RWPE2 (cell line): ENCODE measurements around the gene ACKR2.

ENCODE experiments used
- ATAC-seq: fragments of 200-7000 bp; cut with Tn5 transposase; 3 replicates; pipeline ENCODE4 v1.9.1; 2021; ENCODE audit warnings: low read depth
- DNase-seq: peaks from one replicate; pipeline ENCODE4 v3.0.0-alpha.2; 2020; ENCODE audit warnings: low spot score
- H3K27ac ChIP-seq: fragments of 450-650 bp; 2 replicates; pipeline ENCODE4 v1.5.1; 2017; ENCODE audit warnings: mild to moderate bottlenecking; ENCODE audit not compliant: poor library complexity, severe bottlenecking
- H3K27me3 ChIP-seq: fragments of 250-450 bp; sonication (Bioruptor Pico); 2 replicates; pipeline ENCODE4 v1.5.1; 2021; ENCODE audit warnings: mild to moderate bottlenecking, moderate library complexity; ENCODE audit not compliant: insufficient read depth, poor library complexity, severe bottlenecking
- H3K36me3 ChIP-seq: fragments of 250-450 bp; sonication (Bioruptor Pico); 2 replicates; pipeline ENCODE4 v1.5.1; 2020; ENCODE audit warnings: low read depth, mild to moderate bottlenecking, moderate library complexity
- H3K4me1 ChIP-seq: fragments of 250-450 bp; sonication (Bioruptor Pico); 2 replicates; pipeline ENCODE4 v1.5.1; 2021; ENCODE audit warnings: mild to moderate bottlenecking, moderate library complexity; ENCODE audit not compliant: insufficient read depth, poor library complexity, severe bottlenecking
- H3K4me3 ChIP-seq: fragments of 250-450 bp; sonication (Bioruptor Pico); 2 replicates; pipeline ENCODE4 v1.5.1; 2021; ENCODE audit warnings: mild to moderate bottlenecking, moderate library complexity; ENCODE audit not compliant: severe bottlenecking
- H3K9me3 ChIP-seq: fragments of 250-450 bp; sonication (Bioruptor Pico); 2 replicates; pipeline ENCODE4 v1.5.1; 2021; ENCODE audit warnings: mild to moderate bottlenecking, moderate library complexity; ENCODE audit not compliant: severe bottlenecking
- TF ChIP-seq, protein P1 (sequence below): fragments of 450-650 bp; IDR thresholded peaks from one replicate; pipeline ENCODE4 v1.5.1; 2017; ENCODE audit warnings: mild to moderate bottlenecking, moderate library complexity; ENCODE audit not compliant: poor library complexity, severe bottlenecking

The ACKR2 gene

DNA sequence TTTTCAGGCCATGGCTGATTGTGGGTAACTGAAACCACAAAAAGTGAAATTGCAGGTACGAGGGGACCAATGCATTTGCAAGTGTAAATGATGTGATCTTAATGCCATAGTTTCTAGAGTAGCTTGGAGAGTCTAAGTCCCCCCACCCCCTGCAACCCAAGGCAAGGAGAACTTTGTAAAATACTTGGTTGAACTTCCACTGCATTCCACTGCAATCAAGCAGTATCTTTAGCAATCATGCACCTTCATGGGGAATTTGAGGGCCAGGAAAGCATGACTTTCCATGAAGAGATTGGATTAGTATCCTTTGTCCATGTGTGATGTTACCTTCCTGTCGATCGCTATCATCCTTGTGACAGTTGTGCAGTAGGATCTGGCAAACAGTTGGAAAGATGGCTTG, 77.8 kb downstream of the ACKR2 start:
- H3K36me3 ChIP-seq, result no peaks in the 10 kb centered on the region
- TF ChIP-seq, protein P1, sequence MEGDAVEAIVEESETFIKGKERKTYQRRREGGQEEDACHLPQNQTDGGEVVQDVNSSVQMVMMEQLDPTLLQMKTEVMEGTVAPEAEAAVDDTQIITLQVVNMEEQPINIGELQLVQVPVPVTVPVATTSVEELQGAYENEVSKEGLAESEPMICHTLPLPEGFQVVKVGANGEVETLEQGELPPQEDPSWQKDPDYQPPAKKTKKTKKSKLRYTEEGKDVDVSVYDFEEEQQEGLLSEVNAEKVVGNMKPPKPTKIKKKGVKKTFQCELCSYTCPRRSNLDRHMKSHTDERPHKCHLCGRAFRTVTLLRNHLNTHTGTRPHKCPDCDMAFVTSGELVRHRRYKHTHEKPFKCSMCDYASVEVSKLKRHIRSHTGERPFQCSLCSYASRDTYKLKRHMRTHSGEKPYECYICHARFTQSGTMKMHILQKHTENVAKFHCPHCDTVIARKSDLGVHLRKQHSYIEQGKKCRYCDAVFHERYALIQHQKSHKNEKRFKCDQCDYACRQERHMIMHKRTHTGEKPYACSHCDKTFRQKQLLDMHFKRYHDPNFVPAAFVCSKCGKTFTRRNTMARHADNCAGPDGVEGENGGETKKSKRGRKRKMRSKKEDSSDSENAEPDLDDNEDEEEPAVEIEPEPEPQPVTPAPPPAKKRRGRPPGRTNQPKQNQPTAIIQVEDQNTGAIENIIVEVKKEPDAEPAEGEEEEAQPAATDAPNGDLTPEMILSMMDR, result no peak
- peaks cover 3% of the 10 kb centered on the region for H3K4me1 ChIP-seq
- H3K27me3 ChIP-seq, result no peaks in the 10 kb centered on the region
- DNase-seq (no peak), ATAC-seq (no peak)
- no peak overlapping the region for H3K4me3 ChIP-seq
- no peak overlapping the region for H3K27ac ChIP-seq
- H3K9me3 ChIP-seq, result no peaks in the 10 kb centered on the region

DNA sequence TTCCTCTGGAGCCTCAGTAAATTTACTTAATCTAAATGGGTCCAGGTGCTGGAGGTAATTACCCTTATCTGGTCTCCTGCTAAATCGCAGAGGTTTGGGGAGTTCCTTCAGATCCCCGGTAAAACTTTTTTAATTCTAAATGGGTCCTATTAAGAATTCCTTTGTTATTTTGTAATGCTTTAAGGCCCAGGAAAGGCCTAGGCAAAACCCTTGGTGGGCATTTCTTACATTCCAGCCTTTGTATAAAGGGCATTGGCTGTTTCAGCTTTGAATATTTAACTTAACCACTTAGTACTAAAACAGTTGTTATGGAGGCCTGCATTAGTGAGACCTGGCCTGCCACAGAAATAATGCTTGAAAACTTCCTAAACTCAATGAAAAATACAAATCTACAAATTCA, 81.8 kb downstream of the ACKR2 start:
- no peak overlapping the region for H3K4me3 ChIP-seq
- H3K4me1 ChIP-seq, result peaks cover 3% of the 10 kb centered on the region
- H3K9me3 ChIP-seq, result no peaks in the 10 kb centered on the region
- TF ChIP-seq, protein P1, result no peak
- no peak overlapping the region for H3K27ac ChIP-seq
- DNase-seq (no peak), ATAC-seq (no peak)
- no peaks in the 10 kb centered on the region for H3K27me3 ChIP-seq
- H3K36me3 ChIP-seq, result no peaks in the 10 kb centered on the region

GRCh38 chr3:42892169-42892568, 82.9 kb downstream of the ACKR2 start:
- Histone ChIP-seq H3K27me3 (no peaks in the 10 kb centered on the region), H3K27ac (no peak overlapping the region), H3K36me3 (no peaks in the 10 kb centered on the region), H3K4me1 (peaks cover 3% of the 10 kb centered on the region), H3K9me3 (no peaks in the 10 kb centered on the region), H3K4me3 (no peak overlapping the region)
- no peak for ATAC-seq
- no peak for DNase-seq
- TF ChIP-seq, protein P1, result no peak

- H3K27ac ChIP-seq, result no peak overlapping the region
- no peaks in the 10 kb centered on the region for H3K9me3 ChIP-seq
- H3K36me3 ChIP-seq, result no peaks in the 10 kb centered on the region
- H3K4me3 ChIP-seq, result no peak overlapping the region
- ATAC-seq (no peak), DNase-seq (no peak)
- TF ChIP-seq, protein P1, result no peak
- peaks cover 3% of the 10 kb centered on the region for H3K4me1 ChIP-seq
- H3K27me3 ChIP-seq, result no peaks in the 10 kb centered on the region
These were observed 83.6 kb downstream of the ACKR2 start for GRCh38 chr3:42892807-42893206.

GRCh38 chr3:42894698-42895579, 85.7 kb downstream of the ACKR2 start:
- no peak overlapping the region for H3K27ac ChIP-seq
- no peaks in the 10 kb centered on the region for H3K27me3 ChIP-seq
- ATAC-seq (no peak), DNase-seq (no peak)
- H3K4me1 ChIP-seq, result peaks cover 3% of the 10 kb centered on the region
- TF ChIP-seq, protein P1, result no peak
- no peaks in the 10 kb centered on the region for H3K36me3 ChIP-seq
- no peak overlapping the region for H3K4me3 ChIP-seq
- no peaks in the 10 kb centered on the region for H3K9me3 ChIP-seq
